Kidney (tissue), 14 donors: ENCODE results near the gene SDE2. TPM values are rescaled to one million over a fixed set of nuclear protein-coding genes. Genes with fewer than 3 reads are reported as not detected.

ENCODE experiments used
- DNase-seq, 5 donors: peaks; one replicate each; pipeline ENCODE4 v3.0.0-alpha.2; 2013 to 2020
- FAIRE-seq: peaks from 2 replicates; lab custom pipeline; 2012; peaks lifted over from hg19 to GRCh38; lab: Jason Lieb, UNC
- H3K27ac ChIP-seq, 2 donors: one replicate each; pipeline ENCODE4 v1.7.0; 2013; ENCODE audit warnings: low read depth in 2 of 2, low read length in 2 of 2, inconsistent platforms in 1 of 2
- H3K27me3 ChIP-seq: one replicate; pipeline ENCODE4 v1.7.1; 2013; ENCODE audit warnings: low read length, inconsistent platforms; ENCODE audit not compliant: control insufficient read depth, insufficient read depth
- H3K36me3 ChIP-seq, 3 donors: one replicate each; pipeline versions ENCODE4 v1.7.0 to v1.7.1; 2013; ENCODE audit warnings: low read length in 3 of 3, control low read depth in 1 of 3, inconsistent platforms in 1 of 3; ENCODE audit not compliant: insufficient read depth in 3 of 3, control insufficient read depth in 2 of 3
- H3K4me1 ChIP-seq, 3 donors: one replicate each; pipeline versions ENCODE4 v1.7.0 to v1.7.1; 2013; ENCODE audit warnings: low read length in 3 of 3, inconsistent platforms in 1 of 3, low read depth in 1 of 3; ENCODE audit not compliant: control insufficient read depth in 2 of 3, insufficient read depth in 2 of 3
- H3K4me3 ChIP-seq, 3 donors: one replicate each; pipeline versions ENCODE4 v1.7.0 to v1.8.1; 2013; ENCODE audit warnings: low read length in 3 of 3, control low read depth in 1 of 3, inconsistent platforms in 1 of 3
- H3K9ac ChIP-seq, 3 donors: one replicate each; pipeline versions ENCODE4 v1.7.0 to v1.7.1; 2013; ENCODE audit warnings: low read length in 3 of 3, control low read depth in 1 of 3, inconsistent platforms in 1 of 3
- H3K9me3 ChIP-seq, 3 donors: one replicate each; pipeline versions ENCODE4 v1.7.0 to v1.7.1; 2013; ENCODE audit warnings: low read length in 3 of 3, control low read depth in 1 of 3, inconsistent platforms in 1 of 3; ENCODE audit not compliant: control insufficient read depth in 2 of 3, insufficient read depth in 1 of 3
- CTCF ChIP-seq: IDR thresholded peaks from 3 replicates; pipeline ENCODE4 v1.5.1; 2012; ENCODE audit warnings: mild to moderate bottlenecking, moderate library complexity, borderline replicate concordance; ENCODE audit not compliant: insufficient read depth; ENCODE audit errors: extremely low read depth
- intact Hi-C: fragments of 100-400 bp; cut with DNase I; formaldehyde crosslinking; loops from one replicate; pipeline ENCODE4 v1.11.1; 2022
- polyA plus RNA-seq: library from polyadenylated mRNA; stranded (reverse); fragments of 350-450 nt; fragmentation: Illumina TruSeq; extraction: RNeasy Lipid Tissue Mini Kit (QIAGEN cat#74804); gene quantifications from one replicate; pipeline ENCODE4 v1.2.3, GENCODE V29; 2014; ENCODE audit warnings: low read depth, low replicate concordance; ENCODE audit not compliant: insufficient read depth
- total RNA-seq: library from RNA; stranded (reverse); fragmentation: NEBNext Ultra II Directional; extraction: Animal tissue kit (Norgen Biotek cat#: 25700); gene quantifications from one replicate; pipeline ENCODE4 v1.2.1, GENCODE V29; 2021
- donor health status: control.
- donor health status: control.
- donor health status: control.
- donor health status: control.
- donor health status: control.
- donor health status: DM: yes; HTN: yes; CAD: no.
- donor health status: Normal renal cell carcinoma (clear cell type).

SDE2 gene
- total and polyA plus RNA-seq, 2 donors from 2014 or later = 3.4 to 19.2 TPM

GRCh38 chr1:226006686-226007085, 7.5 kb upstream of the SDE2 start:
- Histone ChIP-seq H3K4me1 (no peaks in the 10 kb centered on the region), H3K9ac (no peak overlapping the region), H3K27ac (no peak overlapping the region), H3K4me3 (no peak overlapping the region), H3K27me3 (no peaks in the 10 kb centered on the region), H3K36me3 (no peaks in the 10 kb centered on the region), H3K9me3 (no peaks in the 10 kb centered on the region)
- no peak for TF ChIP-seq CTCF
- intact Hi-C loops = no loop called here
- FAIRE-seq = no peak
- DNase-seq = no peak

GRCh38 chr1:226004396-226004795, 5.3 kb upstream of the SDE2 start:
- Histone ChIP-seq H3K9me3 (no peaks in the 10 kb centered on the region), H3K36me3 (no peaks in the 10 kb centered on the region), H3K27ac (no peak overlapping the region), H3K9ac (no peak overlapping the region), H3K4me1 (peaks cover 0 to 3% (median 0%) of the 10 kb centered on the region in 3 donors), H3K4me3 (no peak overlapping the region), H3K27me3 (no peaks in the 10 kb centered on the region)
- no peak for DNase-seq
- no peak for TF ChIP-seq CTCF
- FAIRE-seq = no peak
- intact Hi-C loops = no loop called here

- no peak for TF ChIP-seq CTCF
- Histone ChIP-seq H3K27ac (no peak overlapping the region), H3K9ac (no peak overlapping the region), H3K27me3 (no peaks in the 10 kb centered on the region), H3K4me3 (no peak overlapping the region), H3K9me3 (no peaks in the 10 kb centered on the region), H3K4me1 (peaks cover 0 to 3% (median 0%) of the 10 kb centered on the region in 3 donors), H3K36me3 (no peaks in the 10 kb centered on the region)
- FAIRE-seq = no peak
- intact Hi-C loops = no loop called here
- no peak for DNase-seq
Measured at GRCh38 chr1:226003502-226004170, 4.5 kb upstream of the SDE2 start.
